Transverse colon (tissue), 4 donors: ENCODE measurements around the gene CES3. TPM values are rescaled to one million over a fixed set of nuclear protein-coding genes. Genes with fewer than 3 reads are reported as not detected.

Experiments
- DNase-seq: peaks from one replicate; pipeline ENCODE4 v3.0.0-alpha.2; 2019
- H3K27ac ChIP-seq, 4 donors: fragments of 200-600 bp; sonication (generic); 2 replicates each; pipeline ENCODE4 v1.5.1; 2016 to 2018; ENCODE audit warnings: inconsistent platforms in 4 of 4
- H3K27me3 ChIP-seq: fragments of 200-600 bp; sonication (generic); 2 replicates; pipeline ENCODE4 v1.5.1; 2017; ENCODE audit warnings: inconsistent platforms
- H3K36me3 ChIP-seq, 4 donors: fragments of 200-600 bp; sonication (generic); 2 replicates each; pipeline ENCODE4 v1.5.1; 2017 to 2019; ENCODE audit warnings: inconsistent platforms in 4 of 4
- H3K4me1 ChIP-seq, 4 donors: fragments of 200-600 bp; sonication (generic); 2 replicates each; pipeline ENCODE4 v1.5.1; 2017 to 2020; ENCODE audit warnings: inconsistent platforms in 4 of 4
- H3K4me3 ChIP-seq, 4 donors: fragments of 200-600 bp; sonication (generic); 1 replicate in 1 of 4; 2 replicates in 3 of 4; pipeline versions ENCODE4 v1.5.1 to v1.6.1; 2017 to 2019; ENCODE audit warnings: inconsistent platforms in 4 of 4
- H3K9me3 ChIP-seq, 2 donors: fragments of 200-600 bp; sonication (generic); 2 replicates each; pipeline ENCODE4 v1.5.1; 2017 to 2019; ENCODE audit warnings: inconsistent platforms in 2 of 2
- EP300 ChIP-seq: sonication (generic); formaldehyde crosslinking; IDR thresholded peaks from one replicate; pipeline ENCODE4 v1.6.1; 2017; ENCODE audit warnings: antibody characterized with exemption, low read depth
- POLR2A ChIP-seq: fragments of 450-650 bp; IDR thresholded peaks from one replicate; pipeline ENCODE4 v1.6.1; 2016; ENCODE audit warnings: antibody characterized with exemption, mild to moderate bottlenecking, moderate library complexity
- POLR2AphosphoS5 ChIP-seq, 3 donors: sonication (generic); formaldehyde crosslinking; IDR thresholded peaks; one replicate each; pipeline ENCODE4 v1.6.1; 2016; ENCODE audit warnings: antibody characterized with exemption in 3 of 3
- WGBS, 2 donors: methylation state at CpG; one replicate each; pipeline ENCODE4 v1.1.5; 2018; ENCODE audit warnings: low coverage in 1 of 2; 5-methylcytosine and 5-hydroxymethylcytosine counted together
- in situ Hi-C, 4 donors: fragments of 200-750 bp; cut with MboI; loops; one replicate each; pipeline versions ENCODE4 v1.15.0 to v1.15.1; 2017; ENCODE audit warnings: low sequenced_read_pairs in 3 of 4, low pct_ligation_motif_present in 1 of 4, low pct_unique_long_range_greater_than_20kb in 1 of 4
- intact Hi-C: fragments of 100-400 bp; cut with DNase I; formaldehyde crosslinking; loops from one replicate; pipeline ENCODE4 v1.15.1; 2023; ENCODE audit warnings: low total_unique reads
- total RNA-seq, 4 donors: library from RNA; depleted of rRNA; stranded (reverse); fragments of >200 nt; gene quantifications; one replicate each; pipeline ENCODE4 v1.1.0, GENCODE V29; 2016
- TF ChIP-seq, protein P1 (sequence below), 5 experiments: fragments of 200-600 bp in 3 of 5; fragments of 450-650 bp in 2 of 5; sonication (generic) in 3 of 5; IDR thresholded peaks; 1 replicate in 2 of 5; 2 replicates in 3 of 5; pipeline ENCODE4 v1.5.1; 2016 to 2017; ENCODE audit warnings: antibody characterized with exemption in 5 of 5, inconsistent platforms in 3 of 5, mild to moderate bottlenecking in 2 of 5, moderate library complexity in 1 of 5

Gene CES3
- total RNA-seq, 4 donors from 2014 or later: 247 to 616 (median 291) TPM

- 14 to 48% methylated on average over 5 to 27 of the region's 72 CpGs for WGBS, 2 donors
- peak; percentile 67 for DNase-seq
Measured at GRCh38 chr16:66924527-66925321, 36.3 kb upstream of the CES3 start.

DNA sequence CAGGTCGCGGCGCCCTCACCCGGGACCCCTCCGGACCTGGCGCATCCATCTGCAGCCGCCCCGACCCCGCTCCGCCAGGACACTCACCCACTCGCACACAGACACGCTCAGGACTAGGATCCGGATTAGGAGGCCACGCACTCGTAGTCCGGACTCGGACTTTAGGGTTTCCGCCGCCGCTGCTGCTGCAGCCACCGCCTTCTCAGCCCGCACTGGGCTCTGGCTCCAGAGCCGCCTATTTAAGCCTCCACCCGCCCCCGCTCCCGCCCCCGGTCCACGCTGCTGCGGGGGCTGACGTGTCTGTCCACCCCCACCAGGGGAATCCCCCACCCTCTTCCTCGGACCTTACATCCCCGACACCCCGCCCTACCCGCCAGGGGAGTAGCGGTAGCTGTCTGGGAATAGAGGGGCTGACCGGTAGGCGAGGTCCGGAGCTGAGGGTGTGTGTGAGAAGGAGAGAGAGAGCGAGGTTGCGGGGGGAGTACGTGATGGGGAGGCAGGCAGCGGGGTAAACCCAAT lies 35.7 kb upstream of the CES3 start, which contains the start of gene RRAD:
Gene RRAD (minus strand): TSS at position 214 of the 519 bp plus-strand sequence. CDS start 356 bp downstream, outside the sequence.
- peak within 1 kb of the TSS; percentile 29 to 55 (median 41) for H3K4me3 ChIP-seq
- DNase-seq: peak; percentile 56
- H3K9me3 ChIP-seq: no peaks in the 10 kb centered on the region
- 10% methylated on average over 26 of the region's 42 CpGs; no CpG with 5 or more reads in 1 of the 2 donors for WGBS, 2 donors
- peak within 1 kb of the TSS; percentile 59 to 84 (median 76) for H3K27ac ChIP-seq
- peaks cover 4 to 38% (median 26%) of the 10 kb centered on the region in 4 donors for H3K4me1 ChIP-seq
- peaks cover 16% of the 10 kb centered on the region for H3K27me3 ChIP-seq
- TF ChIP-seq POLR2AphosphoS5 (IDR thresholded peaks at IDR 0.05) (peak; percentile 54 to 63 (median 57)), EP300 (no peak)
- intact Hi-C loops: no loop called here
- in situ Hi-C loops: no loop called here
- H3K36me3 ChIP-seq: no peaks in the 10 kb centered on the region

More at GRCh38 chr16:66924527-66925321, 36.3 kb upstream of the CES3 start:
- no peaks in the 10 kb centered on the region for H3K9me3 ChIP-seq
- H3K36me3 ChIP-seq: no peaks in the 10 kb centered on the region
- peak overlapping the region; percentile 59 to 84 (median 76) for H3K27ac ChIP-seq
- H3K4me3 ChIP-seq: peak overlapping the region; percentile 29 to 55 (median 41)
- peaks cover 4 to 38% (median 26%) of the 10 kb centered on the region in 4 donors for H3K4me1 ChIP-seq
- H3K27me3 ChIP-seq: peaks cover 16% of the 10 kb centered on the region
- intact Hi-C loops: no loop called here
- in situ Hi-C loops: no loop called here
- TF ChIP-seq, protein P1, sequence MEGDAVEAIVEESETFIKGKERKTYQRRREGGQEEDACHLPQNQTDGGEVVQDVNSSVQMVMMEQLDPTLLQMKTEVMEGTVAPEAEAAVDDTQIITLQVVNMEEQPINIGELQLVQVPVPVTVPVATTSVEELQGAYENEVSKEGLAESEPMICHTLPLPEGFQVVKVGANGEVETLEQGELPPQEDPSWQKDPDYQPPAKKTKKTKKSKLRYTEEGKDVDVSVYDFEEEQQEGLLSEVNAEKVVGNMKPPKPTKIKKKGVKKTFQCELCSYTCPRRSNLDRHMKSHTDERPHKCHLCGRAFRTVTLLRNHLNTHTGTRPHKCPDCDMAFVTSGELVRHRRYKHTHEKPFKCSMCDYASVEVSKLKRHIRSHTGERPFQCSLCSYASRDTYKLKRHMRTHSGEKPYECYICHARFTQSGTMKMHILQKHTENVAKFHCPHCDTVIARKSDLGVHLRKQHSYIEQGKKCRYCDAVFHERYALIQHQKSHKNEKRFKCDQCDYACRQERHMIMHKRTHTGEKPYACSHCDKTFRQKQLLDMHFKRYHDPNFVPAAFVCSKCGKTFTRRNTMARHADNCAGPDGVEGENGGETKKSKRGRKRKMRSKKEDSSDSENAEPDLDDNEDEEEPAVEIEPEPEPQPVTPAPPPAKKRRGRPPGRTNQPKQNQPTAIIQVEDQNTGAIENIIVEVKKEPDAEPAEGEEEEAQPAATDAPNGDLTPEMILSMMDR (IDR thresholded peaks at IDR 0.05): peak; percentile 42 to 68 (median 44)
- no peak for TF ChIP-seq EP300
- TF ChIP-seq POLR2AphosphoS5 (IDR thresholded peaks at IDR 0.05): no peak
- no peak for TF ChIP-seq POLR2A

DNA sequence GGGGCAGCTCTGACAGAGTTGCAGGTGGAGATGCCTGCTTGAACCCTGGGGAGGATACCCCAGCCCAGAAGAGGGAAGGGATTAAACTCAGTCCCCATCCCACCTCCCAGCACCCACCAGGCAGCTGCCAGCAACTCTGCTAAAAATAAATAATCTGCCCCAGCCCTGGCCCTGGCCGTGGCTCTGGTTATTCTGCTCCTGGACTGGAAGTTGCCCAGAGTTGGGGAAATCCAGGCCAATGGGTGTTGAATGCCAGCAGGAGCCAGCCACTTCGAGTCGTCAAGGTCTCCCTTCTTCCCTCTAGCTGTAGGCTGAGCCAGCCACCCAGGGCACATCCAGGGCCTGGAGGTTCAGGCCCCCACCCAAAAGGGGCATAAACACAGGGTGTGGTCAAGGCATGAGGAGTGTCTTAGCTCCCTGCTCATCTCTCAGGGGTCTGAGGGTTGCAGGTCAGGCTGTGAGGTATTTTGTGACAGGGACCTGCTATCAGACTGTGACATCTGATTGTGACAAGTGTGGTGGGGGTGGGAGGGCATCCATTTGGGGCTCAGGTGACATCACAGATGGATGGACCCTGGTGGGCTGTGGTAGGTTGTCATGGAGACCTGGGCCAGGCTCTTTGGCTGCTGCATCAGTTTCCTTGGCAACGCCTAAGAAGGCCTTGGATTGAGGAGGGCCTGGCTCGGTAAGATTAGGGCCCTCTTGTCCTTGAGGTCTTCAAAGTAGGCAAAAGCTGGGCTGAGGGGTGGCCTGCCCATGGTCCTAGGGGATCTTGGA lies 34.7 kb upstream of the CES3 start:
- H3K4me3 ChIP-seq: no peak overlapping the region
- TF ChIP-seq POLR2AphosphoS5 (IDR thresholded peaks at IDR 0.05) (no peak), EP300 (no peak), POLR2A (no peak)
- TF ChIP-seq, protein P1 (IDR thresholded peaks at IDR 0.05): no peak

GRCh38 chr16:66926961-66927436 lies 34.1 kb upstream of the CES3 start:
- no peaks in the 10 kb centered on the region for H3K9me3 ChIP-seq
- H3K27ac ChIP-seq: peak overlapping the region; percentile 59 to 84 (median 76)
- H3K4me3 ChIP-seq: no peak overlapping the region
- H3K36me3 ChIP-seq: no peaks in the 10 kb centered on the region
- no peak for DNase-seq
- H3K4me1 ChIP-seq: peaks cover 0 to 32% (median 22%) of the 10 kb centered on the region in 4 donors
- intact Hi-C loops: no loop called here
- in situ Hi-C loops: no loop called here
- whole genome bisulfite sequencing, 2 donors: 54% methylated on average over 3 of the region's 3 CpGs; no CpG with 5 or more reads in 1 of the 2 donors
- peaks cover 16% of the 10 kb centered on the region for H3K27me3 ChIP-seq
- TF ChIP-seq, protein P1 (IDR thresholded peaks at IDR 0.05): no peak
- TF ChIP-seq EP300 (no peak), POLR2AphosphoS5 (IDR thresholded peaks at IDR 0.05) (no peak), POLR2A (no peak)

More for the DNA sequence above, 34.7 kb upstream of the CES3 start:
- peaks cover 4 to 38% (median 26%) of the 10 kb centered on the region in 4 donors for H3K4me1 ChIP-seq
- WGBS, 2 donors: 59% methylated on average over 5 of the region's 5 CpGs; no CpG with 5 or more reads in 1 of the 2 donors
- peak overlapping the region; percentile 59 to 84 (median 76) for H3K27ac ChIP-seq
- no peaks in the 10 kb centered on the region for H3K9me3 ChIP-seq
- DNase-seq: no peak
- H3K27me3 ChIP-seq: peaks cover 16% of the 10 kb centered on the region
- in situ Hi-C loops (no loop called here), intact Hi-C loops (no loop called here)
- no peaks in the 10 kb centered on the region for H3K36me3 ChIP-seq
